ENCODE measurements around the gene TSEN54.

TSEN54 gene

DNA sequence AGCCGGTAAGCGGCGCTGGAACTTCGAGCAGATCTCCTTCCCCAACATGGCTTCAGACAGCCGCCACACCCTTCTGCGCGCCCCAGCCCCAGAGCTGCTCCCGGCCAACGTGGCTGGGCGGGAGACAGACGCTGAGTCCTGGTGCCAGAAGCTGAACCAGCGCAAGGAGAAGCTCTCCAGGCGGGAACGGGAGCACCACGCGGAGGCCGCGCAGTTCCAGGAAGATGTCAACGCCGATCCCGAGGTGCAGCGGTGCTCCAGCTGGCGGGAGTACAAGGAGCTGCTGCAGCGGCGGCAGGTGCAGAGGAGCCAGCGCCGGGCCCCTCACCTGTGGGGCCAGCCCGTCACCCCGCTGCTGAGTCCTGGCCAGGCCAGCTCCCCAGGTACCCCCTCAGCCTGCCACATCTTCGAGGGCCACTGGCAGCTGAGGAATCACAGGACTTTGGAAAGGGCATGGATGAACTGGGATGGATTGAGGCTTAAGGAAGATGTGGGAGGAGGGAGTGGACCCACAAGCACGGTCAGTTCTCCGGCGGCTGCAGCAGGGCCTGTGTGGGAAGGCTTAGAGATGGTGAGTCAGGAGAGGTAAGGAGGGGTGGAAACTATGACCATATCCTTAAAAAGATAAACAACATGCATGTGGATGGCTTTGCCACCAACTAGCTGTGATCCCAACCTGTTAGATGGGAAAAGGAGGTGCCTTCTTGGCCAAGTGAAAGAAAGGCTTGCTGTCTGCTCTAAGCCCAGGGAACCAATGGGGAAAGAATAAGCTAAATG, 5.8 kb downstream of the TSEN54 start:
- no peak for DNase-seq

- DNase-seq: no peak
Observed at GRCh38 chr17:75523647-75524046, 7.3 kb downstream of the TSEN54 start.

DNA sequence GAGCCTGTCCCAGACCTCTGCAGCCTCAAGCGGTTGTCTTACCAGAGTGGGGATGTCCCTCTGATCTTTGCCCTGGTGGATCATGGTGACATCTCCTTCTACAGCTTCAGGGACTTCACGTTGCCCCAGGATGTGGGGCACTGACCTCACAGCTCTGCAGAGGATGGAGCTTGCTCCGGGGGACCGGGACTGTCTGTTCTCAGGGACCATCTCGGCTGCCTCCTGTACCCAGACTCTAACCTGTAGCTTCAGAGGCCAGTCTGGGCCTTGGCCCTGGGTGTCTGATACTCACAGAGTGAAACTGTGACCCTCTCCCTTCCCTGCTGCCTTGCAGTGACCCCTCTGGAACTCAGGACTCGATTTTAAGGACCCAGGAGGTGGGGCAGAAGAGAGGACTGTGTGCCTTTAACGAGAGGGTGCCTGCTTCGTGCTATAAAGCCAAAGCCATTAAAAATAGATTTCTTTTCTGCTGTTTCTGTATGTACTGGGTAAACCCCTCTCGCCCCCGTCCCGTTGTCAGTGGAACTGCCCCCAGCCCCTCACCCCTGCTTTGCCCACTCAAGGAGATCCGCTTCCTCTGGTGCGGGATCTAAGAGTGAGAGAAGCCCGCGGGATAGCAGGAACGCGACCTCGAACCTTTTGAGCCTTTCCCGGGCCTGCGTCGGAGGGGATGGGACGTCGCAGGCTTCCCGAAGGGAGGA, 8.1 kb downstream of the TSEN54 start:
- DNase-seq: no peak

DNA sequence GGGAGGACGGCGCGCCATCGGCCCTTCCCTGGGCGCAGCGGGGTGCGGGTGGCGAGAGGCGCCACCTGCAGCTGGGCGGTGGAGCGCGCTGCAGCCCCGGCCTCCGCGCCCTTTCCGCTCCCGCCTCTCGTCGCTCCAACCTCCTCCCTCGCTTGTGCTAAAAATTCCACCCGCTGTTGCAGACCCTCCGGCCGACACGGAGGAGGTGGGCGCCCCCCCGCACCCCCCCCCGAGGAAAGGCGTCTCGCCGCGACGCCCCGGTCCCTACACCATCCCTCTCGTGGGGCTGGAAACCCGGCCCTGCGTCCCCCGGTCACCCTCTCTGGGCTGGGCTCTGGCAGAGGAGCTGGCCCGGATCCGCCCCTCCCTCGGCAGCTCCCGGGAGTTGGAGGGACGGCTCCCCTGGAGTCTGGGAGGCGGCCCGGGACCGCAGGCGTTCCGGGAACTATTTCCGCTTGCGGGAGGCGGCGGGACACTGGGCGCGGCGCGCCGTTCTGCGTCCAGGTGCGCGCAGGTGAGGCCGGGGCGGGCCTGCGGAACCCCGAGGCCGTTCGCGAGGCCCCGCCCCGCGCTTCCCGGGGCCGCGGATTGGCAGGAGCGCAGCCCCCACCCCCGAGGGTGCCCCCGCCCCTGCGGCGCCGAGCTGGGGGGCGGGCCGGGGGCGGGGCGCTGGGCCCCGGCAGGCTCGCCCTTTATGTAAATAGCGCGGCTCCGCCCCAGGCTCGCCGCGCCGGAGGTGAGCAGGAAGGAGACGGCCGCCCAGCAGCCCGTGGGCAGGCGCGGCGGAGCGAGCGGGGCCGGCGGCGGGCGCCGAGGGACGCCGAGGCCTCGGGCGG, 8.9 kb downstream of the TSEN54 start, which contains the start of gene LLGL2:
TSS of gene LLGL2 (plus strand) at position 728 of the 836 bp plus-strand sequence. CDS start 17,730 bp downstream, outside the sequence.
- no peak for DNase-seq

GRCh38 chr17:75525806-75526554, 9.7 kb downstream of the TSEN54 start:
- no peak for DNase-seq

DNA sequence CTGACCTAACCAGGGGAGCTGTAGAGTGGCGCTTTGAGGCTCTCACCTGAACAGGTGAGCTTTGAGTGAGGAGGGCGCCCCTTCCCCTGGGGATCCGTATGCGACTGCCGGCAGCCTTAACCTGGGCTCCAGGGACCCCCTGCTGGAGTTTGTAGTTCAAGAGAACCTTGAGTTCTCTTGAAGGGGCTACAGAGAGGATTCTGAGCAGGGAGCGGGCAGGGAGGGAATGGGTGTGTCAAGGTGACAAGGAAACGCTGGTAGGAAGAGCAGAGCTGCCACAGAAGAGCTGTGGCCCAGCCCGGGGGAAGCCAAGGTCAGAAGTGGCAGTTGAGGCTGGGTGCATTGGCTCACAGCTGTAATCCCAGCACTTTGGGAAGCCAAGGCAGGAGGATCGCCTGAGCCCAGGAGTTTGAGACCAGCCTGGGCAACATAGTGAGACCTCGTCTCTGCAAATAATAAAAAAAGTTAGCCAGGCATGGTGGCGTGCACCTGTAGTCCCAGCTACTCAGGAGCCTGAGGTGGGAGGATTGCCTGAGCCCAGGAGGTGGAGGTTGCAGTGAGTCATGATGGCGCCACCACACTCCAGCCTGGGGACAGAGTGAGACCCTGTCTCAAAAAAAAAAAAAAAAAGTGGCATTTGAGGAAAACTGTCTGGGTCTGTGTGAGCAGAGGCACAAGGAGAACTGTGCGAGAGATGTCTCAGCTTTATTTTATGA, 10.4 kb downstream of the TSEN54 start:
- no peak for DNase-seq

GRCh38 chr17:75530837-75531720, 14.8 kb downstream of the TSEN54 start:
- no peak for DNase-seq

DNA sequence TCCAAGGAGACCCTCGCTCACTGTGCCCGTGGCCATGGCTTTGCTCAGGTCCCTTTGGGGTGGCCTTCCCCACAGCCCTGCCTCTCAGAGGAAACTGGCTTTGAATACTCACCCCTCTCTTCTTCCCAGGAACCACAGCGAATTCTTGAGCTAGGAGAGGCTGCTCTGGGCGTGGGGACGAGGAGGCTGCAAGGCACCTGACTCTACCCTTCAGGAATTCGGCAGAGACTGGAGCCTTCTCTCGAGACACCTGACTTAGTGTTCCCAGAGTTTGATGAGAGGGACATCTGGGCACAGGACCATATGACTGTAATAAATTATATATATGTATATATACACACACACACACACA, 15.4 kb downstream of the TSEN54 start:
- no peak for DNase-seq

- no peak for DNase-seq
Observed at GRCh38 chr17:75535119-75535537, 18.8 kb downstream of the TSEN54 start.

DNA sequence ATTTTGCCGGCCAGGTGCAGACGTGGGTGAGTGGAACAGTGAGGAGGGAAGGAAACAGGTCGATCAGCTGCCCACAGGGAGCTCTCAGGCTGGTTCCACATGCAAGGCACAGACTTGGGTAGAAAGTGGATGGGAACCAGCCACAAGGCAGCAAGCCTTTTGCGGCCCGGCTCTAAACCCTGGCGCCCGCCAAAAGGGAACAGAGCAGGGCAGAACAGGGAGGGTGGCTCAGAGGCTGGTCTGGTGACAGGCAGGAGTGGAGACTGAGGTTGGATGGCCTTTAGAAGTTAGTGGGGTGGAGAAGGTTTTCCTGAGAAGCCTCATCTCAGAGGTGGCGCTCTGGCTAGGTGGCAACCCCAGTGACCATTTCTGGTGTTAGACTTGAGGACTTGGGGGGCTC, 19.5 kb downstream of the TSEN54 start:
- no peak for DNase-seq

DNA sequence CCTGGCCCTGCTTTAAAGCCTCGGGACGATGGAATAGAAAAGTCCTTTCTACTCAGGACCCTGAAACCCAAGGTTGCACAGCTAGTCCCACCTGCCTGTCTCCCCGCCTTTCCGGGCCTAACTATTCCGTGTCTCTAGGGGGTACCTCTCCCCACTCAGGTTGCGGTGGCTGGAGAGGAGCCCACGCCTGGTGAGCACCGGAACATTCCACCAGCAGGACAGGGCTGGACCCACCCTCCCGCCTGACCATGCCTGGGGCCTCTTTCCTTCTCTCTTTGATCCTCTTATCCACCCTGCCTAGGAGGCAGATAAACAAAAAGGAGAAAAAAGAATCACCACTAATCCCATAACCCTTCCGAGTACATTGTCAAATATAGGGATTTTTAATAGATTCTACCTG, 20.0 kb downstream of the TSEN54 start:
- DNase-seq: no peak

DNA sequence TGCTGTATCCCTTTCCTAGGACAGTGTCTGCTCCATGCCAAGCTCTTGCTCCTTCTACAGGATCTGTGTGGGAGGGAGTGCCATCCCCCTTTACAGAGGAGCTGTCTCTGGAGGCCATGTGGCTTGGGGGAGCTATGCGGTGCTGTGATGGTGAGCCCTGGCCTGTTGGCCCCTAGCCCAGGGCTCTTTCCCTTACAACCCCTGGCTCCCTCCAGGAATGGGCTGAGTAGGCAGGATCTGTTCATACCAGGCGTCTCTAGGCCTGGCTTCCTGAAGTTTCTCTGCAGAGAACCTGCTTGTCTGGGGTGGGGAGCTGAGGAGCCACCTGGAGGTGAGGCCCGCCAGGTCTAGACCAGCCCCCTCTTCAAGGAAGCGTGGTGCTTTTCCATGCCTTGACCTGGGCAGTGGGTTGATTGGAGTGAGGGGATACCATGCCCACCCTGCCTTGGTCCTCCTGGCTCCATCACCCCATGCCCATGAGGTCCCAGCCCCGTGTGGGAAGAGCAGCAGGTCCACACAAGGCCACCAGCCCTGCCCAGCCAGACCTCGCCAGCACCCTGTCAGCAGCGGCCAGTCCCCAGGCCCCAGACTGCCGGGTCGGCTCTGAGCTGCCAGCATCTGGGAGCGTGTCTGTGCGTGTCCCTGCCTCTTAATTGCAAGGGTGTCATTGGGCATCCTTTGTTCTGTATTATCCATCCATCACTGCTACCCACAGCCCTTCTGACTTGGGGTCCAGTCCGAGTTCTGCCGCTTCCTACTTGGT, 23.8 kb downstream of the TSEN54 start:
- no peak for DNase-seq

- no peak for DNase-seq
Observed at GRCh38 chr17:75540923-75541503, 24.7 kb downstream of the TSEN54 start.

- DNase-seq: no peak
Observed at GRCh38 chr17:75542229-75542628, 25.9 kb downstream of the TSEN54 start.

DNA sequence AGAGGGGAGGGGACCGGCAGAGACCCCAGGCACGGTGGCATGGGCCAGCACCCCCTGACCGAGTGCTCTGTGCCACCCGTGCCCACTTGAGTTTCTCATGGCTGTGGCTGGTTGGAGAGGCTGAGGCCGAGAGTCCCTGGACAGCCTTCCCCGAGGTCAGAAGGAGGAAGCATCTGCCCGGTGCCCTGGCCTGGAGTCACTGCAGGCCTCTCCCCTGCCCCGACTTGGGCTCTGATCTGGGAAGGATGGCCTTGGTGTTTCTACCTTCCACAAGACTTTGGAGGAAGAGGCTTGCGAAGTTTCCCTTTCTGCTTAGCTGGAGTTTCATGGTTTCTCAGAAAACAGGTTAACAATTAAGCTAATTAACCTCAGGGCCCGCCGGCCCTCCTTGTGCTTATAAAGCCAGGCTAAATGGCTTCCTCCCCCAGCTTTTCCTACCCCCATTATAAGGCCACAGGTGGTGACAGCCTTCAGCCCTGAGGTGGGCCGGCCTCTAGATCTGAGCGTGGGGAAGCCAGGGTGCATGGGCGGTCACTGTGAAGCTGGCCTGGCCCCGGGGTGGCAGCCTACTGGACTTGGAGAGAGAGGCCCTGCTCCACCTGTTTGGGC, 26.5 kb downstream of the TSEN54 start:
- DNase-seq: no peak

- no peak for DNase-seq
Observed at GRCh38 chr17:75544250-75544649, 27.9 kb downstream of the TSEN54 start.

DNA sequence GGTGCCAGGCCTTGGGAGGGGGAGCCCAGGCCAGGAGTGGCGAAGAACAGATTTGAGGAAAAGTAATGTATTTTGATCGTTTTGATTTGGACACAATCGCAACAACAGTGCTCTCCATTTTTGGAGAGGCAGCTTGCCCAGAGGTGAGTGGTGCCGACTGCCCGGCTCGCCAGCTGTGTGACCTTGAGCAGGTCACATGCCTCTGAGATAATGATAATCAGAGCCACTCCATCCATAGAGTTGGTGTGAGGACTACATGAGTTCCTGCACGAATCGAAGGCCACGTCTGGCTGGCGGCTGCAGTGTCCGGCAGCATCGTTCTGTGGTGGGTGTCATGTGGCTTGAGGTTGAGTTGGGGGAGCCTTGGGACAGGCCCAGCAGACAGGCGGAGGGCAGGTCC, 29.9 kb downstream of the TSEN54 start:
- DNase-seq: no peak

GRCh38 chr17:75547091-75547490, 30.8 kb downstream of the TSEN54 start:
- DNase-seq: no peak

- DNase-seq: no peak
Observed at GRCh38 chr17:75548813-75549212, 32.5 kb downstream of the TSEN54 start.
